ENCODE data around the gene LY6G6C.

LY6G6C gene

DNA sequence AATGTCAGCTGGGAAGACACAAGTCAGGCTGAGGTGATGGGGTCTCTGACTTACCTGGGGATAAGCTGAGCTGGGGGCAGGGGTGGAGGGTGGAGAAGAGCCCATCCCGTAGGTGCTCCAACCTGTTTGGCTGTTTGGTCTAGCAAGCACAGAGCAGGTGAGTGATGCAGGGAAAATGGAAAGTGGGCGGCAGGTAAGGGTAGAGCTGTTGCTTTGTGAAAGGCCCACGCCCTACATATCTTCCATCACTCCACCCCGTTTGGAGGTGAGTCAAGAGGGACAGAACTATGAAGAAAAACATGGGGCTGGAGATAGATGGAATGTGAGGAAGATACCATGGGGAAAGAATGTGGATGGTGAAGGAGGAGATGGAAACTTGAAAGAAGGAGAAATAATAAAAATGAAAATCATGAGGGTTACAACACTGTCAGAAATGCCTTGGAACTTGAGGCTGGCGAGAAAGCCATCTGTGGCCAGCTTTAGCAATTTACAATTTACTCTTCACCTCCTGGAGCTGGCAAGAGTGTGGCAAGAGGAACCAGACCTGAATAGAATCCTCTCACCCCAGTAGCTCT, 1.3 kb downstream of the LY6G6C start:
- TF ChIP-seq ZNF560 (tag by site-specific recombination; IDR thresholded peaks at IDR 0.05; ENCODE audit: borderline replicate concordance) (no peak), ZNF837 (tag by site-specific recombination; IDR thresholded peaks at IDR 0.05) (no peak), SP2 (tag by site-specific recombination; IDR thresholded peaks at IDR 0.05) (no peak), BCL11B (tag by site-specific recombination; IDR thresholded peaks at IDR 0.05; ENCODE audit: low read depth) (no peak), ZXDB (tag by site-specific recombination; IDR thresholded peaks at IDR 0.05) (no peak), ZNF792 (tag by site-specific recombination; IDR thresholded peaks at IDR 0.05) (no peak), ZNF561 (tag by site-specific recombination; IDR thresholded peaks at IDR 0.05; ENCODE audit: borderline replicate concordance) (no peak), ZNF626 (tag by site-specific recombination; IDR thresholded peaks at IDR 0.05) (no peak), ZNF394 (tag by site-specific recombination; IDR thresholded peaks at IDR 0.05; ENCODE audit: borderline replicate concordance) (no peak), ZNF776 (tag by site-specific recombination; IDR thresholded peaks at IDR 0.05; ENCODE audit: borderline replicate concordance) (no peak), ZNF558 (tag by site-specific recombination; IDR thresholded peaks at IDR 0.05) (no peak), ZNF404 (tag by site-specific recombination; IDR thresholded peaks at IDR 0.05) (no peak), ZNF174 (tag by site-specific recombination; IDR thresholded peaks at IDR 0.05) (no peak), KLF1 (tag by site-specific recombination; IDR thresholded peaks at IDR 0.05) (no peak)
- TF ChIP-seq, protein P1, sequence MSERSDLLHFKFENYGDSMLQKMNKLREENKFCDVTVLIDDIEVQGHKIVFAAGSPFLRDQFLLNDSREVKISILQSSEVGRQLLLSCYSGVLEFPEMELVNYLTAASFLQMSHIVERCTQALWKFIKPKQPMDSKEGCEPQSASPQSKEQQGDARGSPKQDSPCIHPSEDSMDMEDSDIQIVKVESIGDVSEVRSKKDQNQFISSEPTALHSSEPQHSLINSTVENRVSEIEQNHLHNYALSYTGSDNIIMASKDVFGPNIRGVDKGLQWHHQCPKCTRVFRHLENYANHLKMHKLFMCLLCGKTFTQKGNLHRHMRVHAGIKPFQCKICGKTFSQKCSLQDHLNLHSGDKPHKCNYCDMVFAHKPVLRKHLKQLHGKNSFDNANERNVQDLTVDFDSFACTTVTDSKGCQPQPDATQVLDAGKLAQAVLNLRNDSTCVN (tag by site-specific recombination; optimal IDR thresholded peaks at IDR 0.05), result no peak
- TF ChIP-seq, protein P2, sequence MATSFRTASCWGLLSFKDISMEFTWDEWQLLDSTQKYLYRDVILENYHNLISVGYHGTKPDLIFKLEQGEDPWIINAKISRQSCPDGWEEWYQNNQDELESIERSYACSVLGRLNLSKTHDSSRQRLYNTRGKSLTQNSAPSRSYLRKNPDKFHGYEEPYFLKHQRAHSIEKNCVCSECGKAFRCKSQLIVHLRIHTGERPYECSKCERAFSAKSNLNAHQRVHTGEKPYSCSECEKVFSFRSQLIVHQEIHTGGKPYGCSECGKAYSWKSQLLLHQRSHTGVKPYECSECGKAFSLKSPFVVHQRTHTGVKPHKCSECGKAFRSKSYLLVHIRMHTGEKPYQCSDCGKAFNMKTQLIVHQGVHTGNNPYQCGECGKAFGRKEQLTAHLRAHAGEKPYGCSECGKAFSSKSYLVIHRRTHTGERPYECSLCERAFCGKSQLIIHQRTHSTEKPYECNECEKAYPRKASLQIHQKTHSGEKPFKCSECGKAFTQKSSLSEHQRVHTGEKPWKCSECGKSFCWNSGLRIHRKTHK (tag by site-specific recombination; IDR thresholded peaks at IDR 0.05), result no peak
- TF ChIP-seq, protein P3, sequence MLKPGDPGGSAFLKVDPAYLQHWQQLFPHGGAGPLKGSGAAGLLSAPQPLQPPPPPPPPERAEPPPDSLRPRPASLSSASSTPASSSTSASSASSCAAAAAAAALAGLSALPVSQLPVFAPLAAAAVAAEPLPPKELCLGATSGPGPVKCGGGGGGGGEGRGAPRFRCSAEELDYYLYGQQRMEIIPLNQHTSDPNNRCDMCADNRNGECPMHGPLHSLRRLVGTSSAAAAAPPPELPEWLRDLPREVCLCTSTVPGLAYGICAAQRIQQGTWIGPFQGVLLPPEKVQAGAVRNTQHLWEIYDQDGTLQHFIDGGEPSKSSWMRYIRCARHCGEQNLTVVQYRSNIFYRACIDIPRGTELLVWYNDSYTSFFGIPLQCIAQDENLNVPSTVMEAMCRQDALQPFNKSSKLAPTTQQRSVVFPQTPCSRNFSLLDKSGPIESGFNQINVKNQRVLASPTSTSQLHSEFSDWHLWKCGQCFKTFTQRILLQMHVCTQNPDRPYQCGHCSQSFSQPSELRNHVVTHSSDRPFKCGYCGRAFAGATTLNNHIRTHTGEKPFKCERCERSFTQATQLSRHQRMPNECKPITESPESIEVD (tag by site-specific recombination; IDR thresholded peaks at IDR 0.05), result no peak
- TF ChIP-seq, protein P4, sequence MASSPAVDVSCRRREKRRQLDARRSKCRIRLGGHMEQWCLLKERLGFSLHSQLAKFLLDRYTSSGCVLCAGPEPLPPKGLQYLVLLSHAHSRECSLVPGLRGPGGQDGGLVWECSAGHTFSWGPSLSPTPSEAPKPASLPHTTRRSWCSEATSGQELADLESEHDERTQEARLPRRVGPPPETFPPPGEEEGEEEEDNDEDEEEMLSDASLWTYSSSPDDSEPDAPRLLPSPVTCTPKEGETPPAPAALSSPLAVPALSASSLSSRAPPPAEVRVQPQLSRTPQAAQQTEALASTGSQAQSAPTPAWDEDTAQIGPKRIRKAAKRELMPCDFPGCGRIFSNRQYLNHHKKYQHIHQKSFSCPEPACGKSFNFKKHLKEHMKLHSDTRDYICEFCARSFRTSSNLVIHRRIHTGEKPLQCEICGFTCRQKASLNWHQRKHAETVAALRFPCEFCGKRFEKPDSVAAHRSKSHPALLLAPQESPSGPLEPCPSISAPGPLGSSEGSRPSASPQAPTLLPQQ (tag by site-specific recombination; IDR thresholded peaks at IDR 0.05), result no peak
- TF ChIP-seq, protein P5, sequence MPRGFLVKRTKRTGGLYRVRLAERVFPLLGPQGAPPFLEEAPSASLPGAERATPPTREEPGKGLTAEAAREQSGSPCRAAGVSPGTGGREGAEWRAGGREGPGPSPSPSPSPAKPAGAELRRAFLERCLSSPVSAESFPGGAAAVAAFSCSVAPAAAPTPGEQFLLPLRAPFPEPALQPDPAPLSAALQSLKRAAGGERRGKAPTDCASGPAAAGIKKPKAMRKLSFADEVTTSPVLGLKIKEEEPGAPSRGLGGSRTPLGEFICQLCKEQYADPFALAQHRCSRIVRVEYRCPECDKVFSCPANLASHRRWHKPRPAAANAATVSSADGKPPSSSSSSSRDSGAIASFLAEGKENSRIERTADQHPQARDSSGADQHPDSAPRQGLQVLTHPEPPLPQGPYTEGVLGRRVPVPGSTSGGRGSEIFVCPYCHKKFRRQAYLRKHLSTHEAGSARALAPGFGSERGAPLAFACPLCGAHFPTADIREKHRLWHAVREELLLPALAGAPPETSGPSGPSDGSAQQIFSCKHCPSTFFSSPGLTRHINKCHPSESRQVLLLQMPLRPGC (tag by site-specific recombination; IDR thresholded peaks at IDR 0.05), result no peak
- Histone ChIP-seq H3K36me3 (ENCODE audit: control insufficient read depth in 2 of 2, insufficient read depth in 1 of 2, low read length in 2 of 2) (no peaks in the 10 kb centered on the region), H3K9me3 (ENCODE audit: control insufficient read depth, insufficient read depth, low read depth, low read length) (no peaks in the 10 kb centered on the region), H3K4me3 (ENCODE audit: low read depth, low read length) (no peak overlapping the region), H3K27ac (ENCODE audit: extremely low read depth, low read depth, low read length) (no peak overlapping the region), H3K4me1 (ENCODE audit: control insufficient read depth, insufficient read depth, low read length) (no peaks in the 10 kb centered on the region)
- CTCF ChIA-PET, result interaction anchor here (0.6 to 1.0 kb wide), 2 partner anchors 39 to 50 kb away, joined by 4 read pairs; partner anchors contain the start of gene LY6G5C
- POLR2A ChIA-PET, result interaction anchor here (0.9 to 1.1 kb wide), 2 partner anchors 10 to 107 kb away, joined by 3 to 4 read pairs; partner anchors contain the start of gene HSPA1B
